Middle frontal gyrus (tissue), 1 donor: ENCODE data around the gene MZT2B.
"Not testable (repeated sequence)": the region's sequence is repeated elsewhere in the genome, so short reads cannot be mapped to it uniquely, and the experiment has no call there.

Experiments
- DNase-seq: peaks from one replicate; pipeline ENCODE4 v3.0.0-alpha.2; 2015; ENCODE audit warnings: low spot score; ENCODE audit errors: extremely low spot score

Gene MZT2B

GRCh38 chr2:130152816-130153595 lies 29.1 kb upstream of the MZT2B start:
- no peak for DNase-seq

- not testable (repeated sequence) for DNase-seq
These were observed 28.2 kb upstream of the MZT2B start for GRCh38 chr2:130153721-130154422.

GRCh38 chr2:130154423-130154770 lies 27.7 kb upstream of the MZT2B start:
- DNase-seq: not testable (repeated sequence)

GRCh38 chr2:130154773-130155765 lies 27.0 kb upstream of the MZT2B start:
- no peak for DNase-seq

GRCh38 chr2:130155956-130156623 lies 26.0 kb upstream of the MZT2B start:
- not testable (repeated sequence) for DNase-seq

GRCh38 chr2:130156624-130157004 lies 25.4 kb upstream of the MZT2B start:
- no peak for DNase-seq

GRCh38 chr2:130157354-130157753 lies 24.7 kb upstream of the MZT2B start:
- not testable (repeated sequence) for DNase-seq

GRCh38 chr2:130157825-130158514 lies 24.1 kb upstream of the MZT2B start:
- DNase-seq: not testable (repeated sequence)

GRCh38 chr2:130158631-130159030 lies 23.4 kb upstream of the MZT2B start:
- no peak for DNase-seq

- not testable (repeated sequence) for DNase-seq
These were observed 22.7 kb upstream of the MZT2B start for GRCh38 chr2:130159376-130159775.

GRCh38 chr2:130160131-130160530 lies 21.9 kb upstream of the MZT2B start:
- DNase-seq: no peak

- not testable (repeated sequence) for DNase-seq
These were observed 21.0 kb upstream of the MZT2B start for GRCh38 chr2:130160838-130161705.

- not testable (repeated sequence) for DNase-seq
These were observed 19.6 kb upstream of the MZT2B start for GRCh38 chr2:130162486-130162885.

- no peak for DNase-seq
These were observed 19.1 kb upstream of the MZT2B start for GRCh38 chr2:130162968-130163367.

GRCh38 chr2:130165293-130166016 lies 16.6 kb upstream of the MZT2B start:
- DNase-seq: no peak

- DNase-seq: not testable (repeated sequence)
These were observed 15.5 kb upstream of the MZT2B start for GRCh38 chr2:130166611-130167010.

GRCh38 chr2:130169163-130169562 lies 12.9 kb upstream of the MZT2B start:
- not testable (repeated sequence) for DNase-seq

GRCh38 chr2:130169896-130170295 lies 12.2 kb upstream of the MZT2B start:
- no peak for DNase-seq

GRCh38 chr2:130174866-130175265 lies 7.2 kb upstream of the MZT2B start:
- DNase-seq: not testable (repeated sequence)
